HG03066 (cell line): ENCODE results near the gene TMEM234.

Experiments used
- ATAC-seq: cut with Tn5 transposase; IDR thresholded peaks from one replicate; pipeline ENCODE4 v1.9.1; 2021; ENCODE audit warnings: low read depth; ENCODE audit not compliant: unreplicated experiment

TMEM234 gene

DNA sequence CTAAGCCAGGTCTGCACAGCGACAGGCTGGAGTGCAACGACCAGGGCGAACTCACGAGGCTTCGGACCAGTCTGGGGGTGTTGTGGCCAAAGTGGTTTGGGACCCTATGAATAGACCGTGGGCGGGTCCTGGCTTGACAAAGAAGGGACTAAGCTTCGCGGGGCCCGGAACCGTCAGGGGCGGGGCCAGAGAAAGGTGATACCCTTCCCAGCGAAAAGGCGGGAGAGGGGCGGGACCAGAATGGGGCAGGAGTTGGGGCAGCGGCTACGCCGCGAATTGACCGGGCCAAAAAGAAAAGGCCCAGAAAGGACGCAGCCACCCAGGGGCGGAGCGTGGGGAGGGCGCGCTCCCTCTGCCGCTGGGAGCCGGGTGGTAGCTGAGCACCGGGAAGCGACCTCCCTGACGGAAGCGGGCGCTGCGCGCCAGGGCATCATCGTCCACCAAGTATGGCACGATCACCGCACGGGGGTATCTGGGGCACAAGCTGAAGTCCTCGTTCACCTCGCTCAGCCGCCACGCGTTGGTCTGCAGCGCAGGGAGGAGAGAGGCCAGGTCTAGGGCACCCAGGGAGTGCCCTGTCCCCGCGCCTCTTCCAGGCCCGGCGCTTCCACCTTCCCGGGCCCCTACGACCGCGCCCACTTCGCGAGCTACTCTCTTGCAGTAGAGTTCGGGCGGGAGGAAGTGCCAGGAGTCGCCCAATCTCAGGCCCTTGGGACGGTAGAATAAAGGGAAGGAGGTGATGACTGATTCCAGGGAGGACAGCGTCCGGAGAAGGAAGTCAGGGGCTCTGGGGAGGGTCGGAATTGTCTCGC lies 18.2 kb upstream of the TMEM234 start:
- ATAC-seq, result no peak

DNA sequence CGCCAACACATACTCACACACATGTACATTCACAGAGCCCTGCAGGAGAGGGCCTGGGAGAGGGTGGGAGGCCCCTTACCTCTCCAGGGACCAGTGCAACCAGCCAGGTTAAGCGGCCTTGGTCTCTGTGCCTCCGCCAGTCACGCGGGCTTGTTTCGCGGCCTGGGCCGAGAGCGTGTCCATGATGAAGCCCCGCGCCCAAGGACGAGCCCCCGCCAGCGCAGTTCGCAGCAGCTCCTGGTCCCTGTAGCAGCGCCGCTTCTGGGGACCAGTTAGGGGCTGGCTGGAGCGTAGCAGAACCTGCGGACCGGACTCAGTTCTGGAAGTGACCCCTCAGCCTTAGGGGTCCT lies 17.6 kb upstream of the TMEM234 start:
- no peak for ATAC-seq

DNA sequence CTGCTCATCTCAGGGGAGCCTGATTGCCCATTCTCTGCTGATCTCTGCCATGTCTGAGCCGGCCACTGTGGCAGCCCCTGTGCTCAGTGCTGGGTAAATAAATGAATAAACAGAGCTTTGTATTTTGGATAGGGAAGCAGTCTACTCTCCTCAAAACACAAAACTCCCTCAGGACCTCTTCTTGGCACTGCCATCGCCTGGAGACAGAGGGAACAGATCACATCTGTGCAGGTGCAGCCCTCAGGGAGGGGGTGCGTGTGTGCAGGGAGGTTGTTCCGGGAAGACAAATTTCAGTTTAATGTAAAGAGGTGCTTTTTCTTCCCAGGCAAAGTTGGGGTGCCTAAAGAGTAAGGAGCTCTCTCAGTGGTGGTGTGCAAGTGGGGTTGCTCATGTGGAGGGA lies 17.2 kb upstream of the TMEM234 start:
- no peak for ATAC-seq

DNA sequence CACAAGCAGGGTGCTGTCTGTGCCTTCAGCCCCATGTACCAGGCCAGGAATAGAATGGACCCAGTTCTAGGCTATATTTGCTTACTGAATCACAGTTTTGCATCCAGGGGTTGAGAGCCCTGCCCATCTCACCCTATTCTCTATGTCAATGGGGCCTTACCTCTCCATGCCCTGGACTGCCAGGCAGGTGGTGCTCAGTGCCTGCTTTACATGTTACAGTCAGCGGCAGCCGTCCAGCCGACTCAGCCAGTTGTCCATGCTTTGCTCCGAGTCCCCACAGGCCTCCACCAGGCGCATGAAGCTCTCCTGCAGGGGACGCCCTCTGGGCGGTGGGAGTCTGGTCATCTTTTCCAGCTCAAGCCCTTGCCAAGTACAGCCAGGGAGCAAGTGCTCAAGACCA lies 12.6 kb upstream of the TMEM234 start:
- ATAC-seq, result no peak

DNA sequence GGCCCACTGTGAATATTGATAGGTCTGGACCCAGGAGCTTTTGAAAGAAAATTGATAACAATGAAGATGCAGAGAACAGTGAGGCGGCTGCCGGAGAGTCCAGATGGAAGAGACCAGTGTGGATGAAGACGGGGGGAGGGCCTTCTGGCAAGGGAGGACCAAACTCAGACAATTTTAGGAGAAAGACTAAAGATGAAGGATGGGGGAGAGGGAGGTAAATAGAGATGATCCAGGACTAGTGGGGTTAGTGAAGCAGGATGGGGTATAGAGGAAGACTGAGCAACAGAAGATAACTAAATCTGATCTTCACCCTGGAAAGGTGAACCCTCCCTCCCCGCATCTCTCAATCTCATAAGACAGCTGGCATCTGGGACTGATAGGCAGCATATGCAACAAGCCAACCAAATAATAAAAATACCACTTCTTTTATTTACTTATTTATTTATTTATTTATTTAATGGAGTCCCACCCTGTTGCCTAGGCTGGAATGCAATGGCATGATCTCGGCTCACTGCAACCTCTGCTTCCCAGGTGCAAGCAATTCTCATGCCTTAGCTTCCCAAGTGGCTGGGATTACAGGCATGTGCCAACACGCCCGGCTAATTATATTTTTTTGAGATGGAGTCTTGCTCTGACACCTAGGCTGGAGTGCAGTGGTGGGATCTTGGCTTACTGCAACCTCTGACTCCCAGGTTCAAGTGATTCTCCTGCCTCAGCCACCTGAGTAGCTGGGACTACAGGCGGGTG lies 10.6 kb upstream of the TMEM234 start:
- no peak for ATAC-seq

DNA sequence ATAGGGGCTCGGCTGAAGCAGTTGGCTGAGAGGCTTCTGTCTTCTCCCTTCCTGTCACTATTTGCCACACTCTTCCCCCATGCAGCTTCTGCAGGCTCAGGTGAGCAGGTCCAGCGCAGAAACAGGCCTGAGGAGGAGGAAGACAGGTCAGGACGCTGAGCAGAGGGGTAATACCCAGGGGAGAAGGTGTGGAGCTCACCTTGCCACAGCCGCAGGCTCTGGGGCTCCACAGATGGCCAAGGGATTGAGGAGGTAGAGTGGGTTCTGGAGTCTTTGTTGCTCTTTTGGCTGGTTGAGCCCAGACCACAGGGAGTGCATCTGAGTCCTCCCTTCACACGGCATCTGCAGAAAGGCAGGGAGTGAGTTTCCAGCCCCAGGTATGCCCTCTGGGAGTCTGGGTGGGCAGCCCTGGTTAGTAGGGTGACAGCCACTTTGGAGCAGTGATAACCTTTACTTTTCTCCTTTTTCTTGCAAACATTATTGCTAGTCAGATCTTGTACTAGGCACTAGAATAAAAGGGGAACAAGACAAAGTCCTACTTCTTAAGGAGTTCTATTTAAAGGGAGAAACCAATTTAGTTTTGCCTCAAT lies 9.8 kb upstream of the TMEM234 start:
- ATAC-seq, result no peak

DNA sequence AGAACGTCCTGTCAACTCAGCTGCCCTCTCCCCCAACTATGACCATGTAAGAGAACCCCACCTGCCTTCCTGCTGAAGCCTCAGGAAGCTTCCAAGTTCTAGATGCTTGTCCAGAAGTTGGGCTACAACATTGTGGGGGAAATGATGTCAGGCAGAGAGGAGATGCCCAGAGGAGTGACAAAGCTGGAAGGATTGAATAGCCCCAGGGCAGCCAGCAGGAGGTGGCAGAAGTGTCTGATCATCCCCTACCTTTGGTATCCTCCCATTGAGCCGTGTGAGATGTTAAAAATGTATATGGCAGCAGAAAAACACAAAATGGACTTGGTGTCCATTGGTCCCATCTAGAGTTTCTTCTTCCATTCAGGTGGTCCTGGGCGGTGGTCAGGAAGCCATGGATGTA lies 6.6 kb upstream of the TMEM234 start:
- no peak for ATAC-seq

DNA sequence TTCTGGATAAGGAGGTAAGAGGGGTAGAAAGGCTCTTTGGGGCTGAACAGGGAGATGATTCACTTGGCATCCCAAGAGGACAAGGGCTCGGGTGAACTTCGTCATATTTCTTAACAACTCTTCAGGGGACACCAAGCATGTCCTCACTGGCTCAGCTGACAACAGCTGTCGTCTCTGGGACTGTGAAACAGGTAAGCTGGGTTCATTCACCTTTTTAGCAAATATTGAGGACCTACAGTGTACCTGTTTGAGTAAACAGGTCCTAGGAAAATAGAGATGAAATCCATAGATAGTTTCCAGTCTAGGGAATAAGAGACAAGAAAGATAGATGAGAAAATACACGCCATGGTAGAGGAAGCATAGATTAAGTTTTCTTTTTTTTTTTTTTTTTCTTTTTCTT lies 2.1 kb upstream of the TMEM234 start:
- no peak for ATAC-seq

DNA sequence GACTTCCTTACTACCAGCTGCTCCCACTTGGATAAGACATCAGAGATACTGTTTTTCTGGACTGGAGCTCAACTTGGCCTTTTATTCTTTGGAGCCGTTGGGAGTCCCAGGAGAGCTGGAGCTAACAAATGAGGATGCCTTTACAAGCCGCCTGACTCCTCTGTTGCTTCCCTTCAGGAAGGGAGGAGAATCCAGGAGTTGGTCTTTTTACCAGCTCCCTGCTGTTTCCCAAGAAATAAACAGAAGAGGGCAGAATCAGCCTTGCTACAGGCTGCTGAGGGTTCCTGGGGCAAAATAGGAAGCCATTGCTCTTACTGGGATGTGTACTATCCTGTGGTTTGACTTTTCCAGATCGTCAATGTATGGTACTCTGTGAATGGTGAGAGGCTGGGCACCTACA lies 1.5 kb upstream of the TMEM234 start:
- ATAC-seq, result no peak

DNA sequence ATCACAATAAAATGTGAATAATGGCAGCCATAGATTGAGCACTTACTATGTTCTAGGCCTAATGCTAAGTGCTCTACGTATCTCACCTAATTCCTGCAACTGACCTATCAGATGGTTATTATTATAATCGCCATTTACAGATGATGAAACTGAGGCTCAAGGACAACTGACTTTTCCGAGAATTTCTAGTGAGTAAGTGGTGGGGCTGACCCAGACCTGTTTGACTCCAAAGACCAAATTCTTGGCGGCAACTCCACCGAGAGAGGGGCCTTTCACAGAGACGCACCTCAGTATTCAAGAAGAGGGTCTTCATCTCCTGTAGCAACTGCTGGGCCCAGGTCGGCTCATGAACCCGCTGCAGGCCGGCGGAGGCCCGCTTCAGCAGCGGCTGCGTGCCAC lies 573 bp downstream of the TMEM234 start:
- no peak for ATAC-seq

DNA sequence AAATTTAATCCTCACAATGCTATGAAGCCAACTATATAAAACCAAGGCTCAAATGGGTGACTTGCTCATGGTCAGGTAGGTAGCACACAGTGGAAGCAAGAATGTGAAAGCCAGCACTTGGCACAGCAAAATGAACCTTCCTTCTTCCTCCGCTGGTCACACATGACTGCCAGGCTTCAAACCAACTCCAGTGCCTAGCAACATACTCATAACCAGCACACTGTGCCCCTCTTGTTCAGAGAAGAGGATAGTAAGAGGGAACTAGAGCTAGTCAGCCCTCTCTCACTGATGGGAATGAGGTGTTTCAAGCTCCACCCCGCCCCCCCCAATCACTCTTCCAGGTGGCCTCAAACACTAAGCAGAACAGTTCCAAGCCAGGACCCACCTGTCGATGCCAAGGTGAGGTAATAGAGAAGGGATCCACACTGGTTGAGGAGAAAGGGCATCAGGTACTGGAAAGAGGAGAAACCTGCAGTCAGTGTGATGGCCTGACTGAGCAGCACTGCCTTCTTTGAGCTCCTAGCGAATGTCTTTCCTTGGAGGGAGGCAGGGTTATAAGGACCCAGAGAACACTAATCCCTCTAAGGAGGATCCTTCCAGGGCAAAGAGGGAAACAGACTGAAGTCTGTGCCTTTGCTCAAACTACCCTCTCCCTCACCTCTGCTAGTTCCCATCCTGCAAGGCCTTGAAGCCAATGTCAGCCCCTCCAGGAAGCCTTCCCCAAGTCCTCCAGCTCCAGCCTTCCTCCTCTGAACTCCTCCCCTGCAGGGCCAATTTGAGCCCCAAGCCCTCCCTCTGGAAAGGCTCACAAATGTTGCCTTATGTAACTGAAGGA lies 1.2 kb downstream of the TMEM234 start:
- ATAC-seq, result no peak

DNA sequence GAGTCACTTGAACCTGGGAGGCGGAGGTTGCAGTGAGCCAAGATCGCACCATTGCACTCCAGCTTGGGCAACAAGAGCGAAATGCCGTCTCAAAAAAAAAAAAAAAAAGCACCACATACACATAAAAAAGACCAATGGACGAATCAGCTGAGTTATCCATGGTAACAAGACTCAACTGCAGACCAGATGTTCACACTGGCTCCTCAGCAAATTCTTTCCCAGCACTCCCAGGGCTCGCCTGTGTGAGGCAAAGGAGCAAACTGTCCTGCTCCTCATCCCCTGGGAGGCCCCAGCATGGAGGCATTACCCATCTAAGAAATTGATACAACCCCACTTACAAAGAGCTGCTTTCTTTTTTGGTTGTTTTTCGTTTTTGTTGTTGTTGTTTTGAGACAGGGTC lies 3.1 kb downstream of the TMEM234 start:
- ATAC-seq, result no peak

DNA sequence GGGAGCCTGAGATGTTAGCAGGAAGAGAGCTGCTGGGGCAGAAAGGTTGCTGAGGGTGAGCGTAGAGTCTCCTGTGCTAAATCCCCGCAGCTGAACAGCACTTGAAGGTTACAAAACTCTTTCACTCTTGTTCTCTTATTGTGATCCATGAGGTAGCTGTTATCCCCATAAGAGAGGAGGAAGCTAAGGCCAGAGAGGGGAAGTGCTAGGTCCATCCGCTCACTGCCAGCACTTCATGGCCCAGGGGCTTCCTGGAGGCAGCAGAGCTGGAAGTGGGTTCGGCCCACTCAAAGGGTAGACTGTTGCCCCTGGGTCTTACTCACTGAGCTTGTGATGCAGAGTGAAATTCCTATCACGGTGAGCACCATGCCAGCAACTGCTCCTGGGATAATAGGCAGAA lies 5.6 kb downstream of the TMEM234 start:
- no peak for ATAC-seq

DNA sequence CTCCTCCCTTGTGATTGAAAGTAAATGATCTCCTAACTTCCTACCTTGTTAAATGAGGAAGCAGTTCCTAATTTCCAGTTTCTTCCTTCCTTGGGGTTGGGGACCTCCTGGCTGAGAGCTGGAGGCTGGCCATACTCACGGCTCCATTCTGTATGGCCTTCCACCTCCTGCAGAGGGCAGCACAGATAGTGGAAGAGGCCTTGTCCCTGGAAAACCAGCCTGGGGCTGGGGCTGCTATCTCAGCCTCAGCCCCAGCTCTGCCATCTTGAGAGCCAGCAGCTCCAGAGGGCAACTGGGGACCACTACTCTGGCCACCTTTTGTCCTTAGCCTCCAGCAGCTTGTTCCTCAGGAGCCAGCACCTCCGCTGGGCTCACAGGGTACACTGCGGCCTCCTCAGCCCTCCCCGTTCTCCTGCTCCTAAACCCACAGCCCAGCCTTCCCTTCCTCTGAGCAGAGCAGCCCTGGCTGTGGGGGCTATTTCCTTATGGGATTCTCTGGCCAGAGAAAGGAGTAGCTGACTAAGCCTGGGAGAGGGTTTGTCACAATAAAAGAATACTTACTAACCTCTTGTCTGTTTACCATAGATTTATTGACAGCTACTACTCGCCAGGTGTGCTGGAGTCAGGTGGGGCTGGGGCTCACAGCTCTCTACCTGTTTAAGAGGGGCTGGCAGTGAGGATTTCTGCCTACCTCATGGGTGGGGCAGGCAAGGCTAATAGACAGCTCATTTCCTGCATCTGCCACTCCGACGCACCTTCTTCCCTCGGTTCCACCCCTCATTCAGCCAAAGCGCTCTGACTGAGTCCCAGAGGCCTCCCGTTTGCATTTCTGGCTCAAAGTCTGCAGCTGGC lies 6.3 kb downstream of the TMEM234 start:
- no peak for ATAC-seq

DNA sequence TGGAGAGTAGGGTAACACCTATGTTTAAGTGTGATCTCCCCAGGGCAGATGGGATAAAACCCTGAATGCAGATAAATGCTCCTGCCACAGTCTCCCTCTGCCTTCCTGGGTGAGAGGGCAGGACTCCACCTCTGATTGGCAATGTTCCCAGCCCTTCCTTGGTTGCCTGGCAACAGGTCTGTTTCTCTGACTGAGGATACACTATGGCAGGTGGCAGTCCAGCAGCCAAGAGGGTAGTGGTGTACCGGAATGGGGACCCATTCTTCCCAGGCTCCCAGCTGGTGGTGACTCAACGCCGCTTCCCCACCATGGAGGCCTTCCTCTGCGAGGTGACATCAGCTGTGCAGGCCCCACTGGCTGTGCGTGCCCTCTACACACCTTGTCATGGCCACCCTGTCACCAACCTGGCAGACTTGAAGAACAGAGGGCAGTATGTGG lies 13.2 kb downstream of the TMEM234 start, which contains the start of gene DCDC2B:
Gene DCDC2B, plus strand, starts transcription at position 199 of the 438 bp plus-strand sequence. Its CDS starts 5 bp downstream, at position 204.
- no peak for ATAC-seq

DNA sequence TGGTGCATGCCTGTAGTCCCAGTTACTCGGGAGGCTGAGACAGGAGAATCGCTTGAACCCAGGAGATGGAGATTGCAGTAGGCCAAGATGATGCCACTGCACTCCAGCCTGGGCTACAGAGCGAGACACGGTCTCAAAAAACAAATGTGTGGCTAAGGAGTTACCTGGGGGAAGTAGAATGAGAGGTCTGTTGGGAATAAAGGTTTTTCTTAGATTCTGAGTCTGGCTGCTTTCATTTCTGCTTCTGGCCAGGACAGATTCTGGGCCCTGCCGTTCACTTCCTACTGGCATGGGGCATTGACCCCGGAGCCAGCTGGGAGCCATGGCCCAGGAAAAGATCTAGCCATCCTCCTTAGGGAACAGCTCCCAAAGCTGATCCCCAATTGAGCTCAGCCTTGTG lies 13.7 kb downstream of the TMEM234 start:
- ATAC-seq, result no peak

DNA sequence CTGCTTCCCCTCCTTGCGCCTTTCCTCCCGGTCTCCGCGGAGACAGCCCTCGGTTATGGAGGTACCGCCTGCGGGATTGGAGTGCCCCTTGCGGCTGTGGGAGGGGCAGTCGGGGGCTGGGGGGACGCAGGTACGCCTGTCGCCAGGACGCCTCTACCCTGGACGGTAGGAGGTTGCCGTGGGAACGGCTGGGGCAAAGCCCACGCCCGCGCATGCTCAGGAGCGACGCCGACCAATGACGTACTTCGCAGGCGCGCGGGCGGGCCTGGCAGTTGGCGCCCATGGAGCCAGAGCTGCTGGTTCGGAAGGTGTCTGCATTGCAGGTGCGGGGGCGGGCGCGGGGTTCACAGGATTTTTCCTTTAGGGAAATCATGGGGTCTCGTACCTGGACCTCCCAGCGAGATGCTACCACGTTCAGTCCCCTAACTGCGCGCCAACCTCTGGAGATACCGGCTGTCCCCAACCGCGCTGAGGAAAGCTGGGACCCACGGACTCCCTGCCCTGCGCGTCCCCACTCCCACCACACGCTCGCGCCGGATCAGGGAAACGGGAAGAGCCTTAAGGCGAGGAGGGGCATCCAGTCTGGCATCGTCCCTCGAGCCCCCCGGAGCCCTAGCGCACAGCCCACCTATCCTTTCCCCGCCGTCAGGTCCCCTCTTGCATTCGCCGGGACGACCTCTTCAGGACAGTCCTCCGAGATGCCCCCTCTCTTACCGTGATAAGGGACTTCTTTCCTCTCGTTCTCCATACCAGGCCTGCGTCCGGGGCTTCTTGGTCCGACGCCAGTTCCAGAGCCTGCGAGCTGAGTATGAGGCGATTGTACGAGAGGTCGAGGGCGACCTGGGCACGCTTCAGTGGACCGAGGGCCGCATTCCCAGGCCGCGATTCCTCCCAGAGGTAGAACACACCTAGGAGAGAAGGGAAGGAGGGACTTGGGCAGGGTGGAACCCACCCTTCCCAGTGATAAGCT lies 16.5 kb downstream of the TMEM234 start, which contains the start of gene IQCC:
Gene IQCC, plus strand, starts transcription at position 271 of the 970 bp plus-strand sequence. Its CDS starts 11 bp downstream, at position 282.
- ATAC-seq, result peak; percentile 54

DNA sequence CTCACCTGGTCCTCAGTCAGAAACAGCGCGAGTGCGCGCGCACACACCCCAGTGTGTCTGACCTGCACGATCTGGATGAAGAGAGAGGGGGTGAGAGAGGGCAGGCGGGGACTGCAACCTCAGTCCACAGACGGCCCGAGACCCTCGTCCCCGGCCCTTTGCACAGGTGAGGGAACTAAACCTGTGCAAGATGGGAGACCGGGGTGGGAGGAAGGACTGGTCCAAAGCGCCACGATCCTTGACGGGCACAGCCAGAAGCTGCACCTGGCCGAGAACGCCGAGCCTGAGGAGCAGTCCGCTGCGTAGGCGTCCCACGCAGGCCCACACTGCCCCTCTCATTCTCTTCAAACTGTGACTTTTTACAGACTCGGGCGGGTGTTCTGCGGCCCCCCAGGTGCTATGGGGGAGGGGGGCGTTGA lies 17.2 kb downstream of the TMEM234 start:
- ATAC-seq, result no peak
